SK-N-MC (cell line): ENCODE data around the gene SNX9.
"Not testable (repeated sequence)": the region's sequence is repeated elsewhere in the genome, so short reads cannot be mapped to it uniquely, and the experiment has no call there.

Experiments
- DNase-seq: peaks from one replicate; pipeline ENCODE4 v3.0.0-alpha.2; 2011; ENCODE audit warnings: low read depth, low spot score
- H3K27ac ChIP-seq: fragments of 200-600 bp; sonication (generic); 2 replicates; pipeline ENCODE4 v1.5.1; 2016; ENCODE audit warnings: mixed run types
- H3K36me3 ChIP-seq: fragments of 200-600 bp; sonication (generic); 2 replicates; pipeline ENCODE4 v1.6.1; 2017; ENCODE audit warnings: antibody characterized with exemption, low read length, mixed read lengths; ENCODE audit not compliant: insufficient read depth
- H3K4me3 ChIP-seq: fragments of 200-600 bp; sonication (generic); 2 replicates; pipeline ENCODE4 v1.5.1; 2016
- H3K9ac ChIP-seq: fragments of 200-600 bp; sonication (generic); 2 replicates; pipeline ENCODE4 v1.8.0; 2017; ENCODE audit warnings: mixed run types, mixed read lengths; ENCODE audit not compliant: insufficient read length
- H3K9me3 ChIP-seq: fragments of 200-600 bp; sonication (generic); 2 replicates; pipeline ENCODE4 v1.6.1; 2017; ENCODE audit warnings: low read depth, mild to moderate bottlenecking, antibody characterized with exemption, low read length, moderate library complexity, mixed read lengths
- EZH2 ChIP-seq: fragments of 200-600 bp; sonication (generic); IDR thresholded peaks from one replicate; pipeline ENCODE4 v1.6.1; 2017; ENCODE audit warnings: antibody characterized with exemption
- FOXP2 ChIP-seq: optimal IDR thresholded peaks from 2 replicates; pipeline ENCODE3; 2011; ENCODE audit warnings: mild to moderate bottlenecking, moderate library complexity; ENCODE audit not compliant: insufficient read depth; ENCODE audit errors: extremely low read length, control extremely low read depth
- POLR2AphosphoS5 ChIP-seq: IDR thresholded peaks from 2 replicates; pipeline ENCODE4 v1.6.1; 2012; ENCODE audit warnings: mild to moderate bottlenecking, low read depth, low read length, borderline replicate concordance

SNX9 gene

DNA sequence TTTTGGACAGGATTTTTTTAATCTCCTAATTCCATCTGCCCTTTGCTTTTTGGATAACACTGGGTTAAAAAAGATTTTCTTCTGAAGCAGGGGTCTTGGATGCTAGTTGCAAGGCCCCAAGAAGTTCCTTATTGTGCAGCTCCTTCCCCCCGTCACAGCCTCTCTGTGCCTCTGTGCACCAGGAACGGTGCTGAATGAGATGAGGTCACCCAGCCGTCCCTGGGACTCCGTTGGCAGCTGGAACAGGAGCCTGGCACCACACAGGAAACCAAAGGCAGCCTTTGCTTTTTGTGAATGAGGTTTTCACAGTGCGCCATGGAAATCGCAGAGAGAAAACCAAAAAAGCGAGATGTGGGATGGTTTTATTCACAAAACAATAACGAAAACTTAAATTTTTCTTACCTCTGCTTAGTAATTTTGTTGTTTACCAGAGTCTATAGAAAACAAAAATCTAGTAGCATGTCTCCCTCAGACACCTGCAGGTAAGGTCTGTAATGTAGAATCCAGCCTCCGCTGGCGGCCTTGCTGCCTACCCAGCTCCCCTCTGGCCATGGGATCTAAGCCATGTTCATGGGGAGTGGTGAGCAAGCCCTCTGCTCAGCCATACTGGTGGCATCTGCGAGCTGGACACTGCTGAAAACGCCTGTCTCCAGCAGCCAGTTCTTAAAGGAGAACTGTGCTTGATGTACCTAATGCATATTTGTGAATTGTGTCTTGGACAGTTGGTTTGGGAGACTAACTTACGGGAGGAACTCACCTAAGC is 118.2 kb downstream of the SNX9 start:
- Histone ChIP-seq H3K4me3 (no peak overlapping the region), H3K27ac (no peak overlapping the region), H3K36me3 (peaks cover 74% of the 10 kb centered on the region), H3K9me3 (no peaks in the 10 kb centered on the region), H3K9ac (no peak overlapping the region)
- no peak for DNase-seq
- TF ChIP-seq EZH2 = no peak

DNA sequence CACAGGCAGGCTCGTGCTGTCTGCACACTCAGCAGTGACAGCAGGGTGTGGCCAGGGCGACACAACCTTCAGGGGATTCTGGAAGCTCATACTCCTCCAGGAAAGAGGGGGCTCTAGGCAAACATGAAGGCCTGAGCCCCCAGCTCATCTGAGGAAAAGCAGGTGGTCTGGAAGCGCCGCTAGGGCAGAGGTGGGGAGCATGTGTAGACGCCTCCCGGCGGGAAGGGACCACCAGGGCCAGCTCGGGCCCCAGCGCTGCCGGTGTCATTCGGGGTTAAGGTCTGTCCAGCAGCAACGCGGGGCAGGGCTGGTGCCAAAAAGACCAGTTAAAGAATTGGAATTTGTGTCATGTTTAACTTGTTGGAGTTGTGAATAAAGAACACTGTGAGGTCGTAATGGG is 119.3 kb downstream of the SNX9 start:
- TF ChIP-seq FOXP2 (no peak), EZH2 (no peak), POLR2AphosphoS5 (no peak)
- Histone ChIP-seq H3K9ac (no peak overlapping the region), H3K27ac (no peak overlapping the region), H3K4me3 (no peak overlapping the region), H3K9me3 (no peaks in the 10 kb centered on the region), H3K36me3 (peaks cover 70% of the 10 kb centered on the region)
- DNase-seq = no peak

DNA sequence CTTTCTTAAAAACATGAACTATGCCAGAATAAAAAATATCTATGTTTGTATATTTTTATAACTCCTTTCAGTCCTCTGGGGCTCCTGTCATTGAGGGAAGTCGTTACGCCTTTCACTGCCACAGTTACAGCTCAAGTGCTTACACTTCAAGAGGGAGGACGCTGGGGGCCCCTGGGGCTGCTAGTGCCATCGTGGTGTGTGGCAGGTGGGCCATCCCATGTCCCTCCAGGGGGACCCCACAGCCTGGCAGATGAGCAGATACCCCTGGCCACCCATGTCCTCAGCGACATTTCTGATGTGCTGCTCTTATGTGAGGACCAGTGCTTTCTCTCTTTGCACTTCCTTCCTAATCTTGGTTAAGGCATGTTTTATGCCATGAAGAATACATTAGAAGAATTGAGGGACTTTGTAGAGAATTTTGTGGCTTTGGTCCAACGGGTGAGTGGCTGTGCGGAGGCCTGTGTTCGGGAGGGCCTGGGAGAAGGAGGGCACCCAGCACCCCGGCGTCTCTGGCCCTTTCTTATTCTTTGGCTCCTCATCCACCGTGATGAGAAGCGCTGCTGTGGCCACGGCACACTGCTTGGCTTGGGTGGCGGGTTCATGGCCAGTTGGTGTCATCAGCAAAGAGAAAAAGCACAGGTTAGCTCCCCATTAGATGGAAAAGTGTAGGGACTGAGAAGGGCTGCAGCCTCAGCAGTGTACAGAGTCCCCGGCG is 120.4 kb downstream of the SNX9 start:
- peaks cover 59% of the 10 kb centered on the region for H3K36me3 ChIP-seq
- DNase-seq = no peak

GRCh38 chr6:157943964-157944283 is 120.9 kb downstream of the SNX9 start:
- TF ChIP-seq FOXP2 = no peak
- no peak for TF ChIP-seq POLR2AphosphoS5
- TF ChIP-seq EZH2 = no peak
- Histone ChIP-seq H3K9me3 (no peaks in the 10 kb centered on the region), H3K4me3 (no peak overlapping the region), H3K9ac (no peak overlapping the region), H3K27ac (no peak overlapping the region), H3K36me3 (peaks cover 54% of the 10 kb centered on the region)
- DNase-seq = no peak

More for the DNA sequence above, 120.4 kb downstream of the SNX9 start:
- Histone ChIP-seq H3K4me3 (no peak overlapping the region), H3K27ac (no peak overlapping the region), H3K9me3 (no peaks in the 10 kb centered on the region), H3K9ac (no peak overlapping the region)
- TF ChIP-seq POLR2AphosphoS5 = no peak
- TF ChIP-seq EZH2 = no peak
- no peak for TF ChIP-seq FOXP2

- Histone ChIP-seq H3K9me3 (peaks cover 4% of the 10 kb centered on the region; the same call in 1 of the 2 replicates), H3K4me3 (no peak overlapping the region), H3K36me3 (peaks cover 45% of the 10 kb centered on the region; the same call in 1 of the 2 replicates), H3K27ac (no peak overlapping the region), H3K9ac (no peak overlapping the region)
- TF ChIP-seq POLR2AphosphoS5 (no peak), FOXP2 (no peak)
- no peak for DNase-seq
Observed at GRCh38 chr6:157944983-157945931, 122.2 kb downstream of the SNX9 start.

GRCh38 chr6:157946053-157946617 is 123.1 kb downstream of the SNX9 start:
- Histone ChIP-seq H3K9ac (no peak overlapping the region), H3K9me3 (peaks cover 4% of the 10 kb centered on the region; the same call in 1 of the 2 replicates), H3K36me3 (peaks cover 38% of the 10 kb centered on the region; the same call in 1 of the 2 replicates), H3K4me3 (no peak overlapping the region), H3K27ac (no peak overlapping the region)
- TF ChIP-seq FOXP2 (no peak), POLR2AphosphoS5 (no peak), EZH2 (no peak)
- DNase-seq = no peak

- Histone ChIP-seq H3K36me3 (peaks cover 30% of the 10 kb centered on the region; the same call in 1 of the 2 replicates), H3K9me3 (peaks cover 4% of the 10 kb centered on the region; the same call in 1 of the 2 replicates), H3K27ac (no peak overlapping the region), H3K4me3 (no peak overlapping the region), H3K9ac (no peak overlapping the region)
- no peak for TF ChIP-seq EZH2
- no peak for TF ChIP-seq FOXP2
- TF ChIP-seq POLR2AphosphoS5 = no peak
- DNase-seq = no peak
Observed at GRCh38 chr6:157946865-157947532, 124.0 kb downstream of the SNX9 start.

- H3K9ac ChIP-seq, H3K27ac ChIP-seq, DNase-seq, H3K4me3 ChIP-seq, H3K9me3 ChIP-seq, H3K36me3 ChIP-seq: not testable (repeated sequence)
Observed at GRCh38 chr6:157950899-157951298, 127.9 kb downstream of the SNX9 start.
